Measurements from ENCODE around the gene RAB7B.

GRCh38 chr1:205969229-205969628, 34.0 kb downstream of the RAB7B start:
- TF ChIP-seq, protein P1, sequence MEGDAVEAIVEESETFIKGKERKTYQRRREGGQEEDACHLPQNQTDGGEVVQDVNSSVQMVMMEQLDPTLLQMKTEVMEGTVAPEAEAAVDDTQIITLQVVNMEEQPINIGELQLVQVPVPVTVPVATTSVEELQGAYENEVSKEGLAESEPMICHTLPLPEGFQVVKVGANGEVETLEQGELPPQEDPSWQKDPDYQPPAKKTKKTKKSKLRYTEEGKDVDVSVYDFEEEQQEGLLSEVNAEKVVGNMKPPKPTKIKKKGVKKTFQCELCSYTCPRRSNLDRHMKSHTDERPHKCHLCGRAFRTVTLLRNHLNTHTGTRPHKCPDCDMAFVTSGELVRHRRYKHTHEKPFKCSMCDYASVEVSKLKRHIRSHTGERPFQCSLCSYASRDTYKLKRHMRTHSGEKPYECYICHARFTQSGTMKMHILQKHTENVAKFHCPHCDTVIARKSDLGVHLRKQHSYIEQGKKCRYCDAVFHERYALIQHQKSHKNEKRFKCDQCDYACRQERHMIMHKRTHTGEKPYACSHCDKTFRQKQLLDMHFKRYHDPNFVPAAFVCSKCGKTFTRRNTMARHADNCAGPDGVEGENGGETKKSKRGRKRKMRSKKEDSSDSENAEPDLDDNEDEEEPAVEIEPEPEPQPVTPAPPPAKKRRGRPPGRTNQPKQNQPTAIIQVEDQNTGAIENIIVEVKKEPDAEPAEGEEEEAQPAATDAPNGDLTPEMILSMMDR (IDR thresholded peaks at IDR 0.05 in 4 of 5, conservative IDR thresholded peaks at IDR 0.05 in 1 of 5): no peak
- TF ChIP-seq POLR2A (IDR thresholded peaks at IDR 0.05): no peak
